DMS153 treated with DMSO at 0.1 percent for 48 hours (cell line): Measurements from ENCODE around the gene TMEM132D.
"Not testable (repeated sequence)": the region's sequence is repeated elsewhere in the genome, so short reads cannot be mapped to it uniquely, and the experiment has no call there.

Source experiments
- DNase-seq: peaks from one replicate; lab custom pipeline; 2025; ENCODE audit not compliant: unreplicated experiment; lab: John Stamatoyannopoulos, UW

TMEM132D gene

DNA sequence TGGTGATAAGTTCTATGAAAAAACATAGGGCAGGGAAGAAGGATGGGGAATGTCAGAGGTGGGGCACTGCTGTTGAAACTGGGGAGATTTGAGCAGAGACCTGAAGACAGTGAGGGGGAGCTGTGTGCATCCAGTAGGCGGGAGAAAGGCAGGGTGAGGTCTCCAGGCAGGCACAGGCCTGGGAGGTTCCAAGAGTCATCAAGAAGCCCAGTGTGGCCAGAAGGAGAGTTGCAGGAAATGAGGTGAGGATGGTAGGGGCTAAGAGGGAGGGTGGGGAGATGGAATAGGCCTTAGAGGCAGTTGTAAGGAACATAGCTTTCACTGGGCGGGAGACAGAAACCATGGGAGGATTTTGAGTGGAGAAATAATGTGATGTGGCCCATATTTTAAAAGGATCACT is 708.7 kb downstream of the TMEM132D start:
- DNase-seq, result no peak

DNA sequence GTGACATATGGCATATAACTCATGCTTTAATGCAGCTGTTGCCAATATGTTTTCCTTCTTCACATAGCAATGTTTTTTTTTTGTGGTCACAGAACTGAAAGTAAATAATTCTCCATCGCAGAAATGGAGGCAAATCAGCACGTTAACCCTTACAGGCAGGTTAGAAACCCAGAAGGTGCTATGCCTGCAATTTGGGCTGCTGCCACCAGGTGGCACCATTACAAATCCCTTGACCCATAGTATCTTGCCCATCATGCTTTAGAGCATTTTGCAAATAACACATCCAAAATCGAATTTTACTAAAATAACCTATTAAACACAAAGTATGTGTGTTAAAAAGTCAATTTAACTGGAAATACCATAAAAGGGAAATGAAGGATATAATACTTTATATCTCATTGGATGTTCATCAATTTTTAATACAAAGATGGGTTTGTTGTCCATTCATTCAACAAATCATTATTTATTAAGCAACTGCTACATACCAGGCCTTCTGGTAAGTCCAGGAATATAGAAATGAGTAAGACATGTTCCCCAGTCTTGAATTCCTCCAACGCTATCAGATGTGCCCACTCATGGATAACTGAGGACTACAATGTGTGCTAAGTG is 710.5 kb downstream of the TMEM132D start:
- no peak for DNase-seq

DNA sequence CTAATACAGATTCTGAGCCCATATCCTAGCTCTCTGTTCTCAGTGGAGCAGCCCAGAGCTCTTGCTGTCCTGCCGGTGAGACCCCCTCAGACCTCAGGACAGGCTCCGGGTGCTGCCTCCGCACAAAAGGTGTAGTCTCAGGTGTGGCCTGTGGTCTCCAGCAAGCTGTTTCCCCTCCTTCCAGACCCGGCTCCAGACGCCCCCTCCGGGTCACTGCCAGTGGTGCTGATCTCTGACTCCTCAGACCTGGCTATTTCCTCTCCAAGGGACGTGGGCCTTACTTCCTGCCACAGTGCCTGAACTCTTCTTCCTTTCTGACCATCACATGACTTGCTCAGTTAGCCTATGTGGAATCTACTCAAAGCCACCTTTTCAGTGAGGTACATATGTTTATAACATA is 713.0 kb downstream of the TMEM132D start:
- DNase-seq, result no peak

DNA sequence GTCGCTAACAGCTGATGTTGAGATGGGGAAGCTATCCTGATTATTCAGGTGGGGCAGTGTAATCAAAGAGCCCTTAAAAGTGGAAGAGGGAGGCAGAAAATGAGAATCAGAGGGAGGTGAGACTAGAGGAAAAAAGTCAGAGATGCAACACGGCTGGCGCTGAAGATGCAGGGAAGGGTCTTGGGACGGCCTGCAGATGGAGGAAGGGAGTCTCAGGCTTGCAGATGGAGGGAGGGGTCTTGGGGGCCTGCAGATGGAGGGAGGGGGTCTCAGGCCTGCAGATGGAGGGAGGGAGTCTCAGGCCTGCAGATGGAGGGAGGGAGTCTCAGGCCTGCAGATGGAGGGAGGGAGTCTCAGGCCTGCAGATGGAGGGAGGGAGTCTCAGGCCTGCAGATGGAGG is 713.9 kb downstream of the TMEM132D start:
- not testable (repeated sequence) for DNase-seq

DNA sequence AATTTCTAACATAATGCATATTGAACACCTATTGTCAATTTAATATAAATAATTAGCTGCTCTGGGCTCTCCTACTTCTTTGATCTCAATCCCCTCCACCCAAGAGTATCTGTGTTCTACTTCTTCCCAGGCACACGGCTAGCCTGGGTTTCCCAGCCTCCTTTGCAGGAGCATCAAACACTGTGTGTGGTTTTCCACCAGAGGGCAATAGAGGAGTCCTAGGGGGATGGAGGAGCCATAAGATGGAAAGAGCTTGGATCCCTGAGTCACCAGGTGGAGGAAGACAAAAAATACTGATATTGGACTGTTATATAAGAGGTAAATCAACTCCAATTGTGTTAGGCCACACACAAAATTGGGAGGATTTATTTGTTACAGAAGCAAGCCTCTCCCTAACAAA is 716.9 kb downstream of the TMEM132D start:
- no peak for DNase-seq

DNA sequence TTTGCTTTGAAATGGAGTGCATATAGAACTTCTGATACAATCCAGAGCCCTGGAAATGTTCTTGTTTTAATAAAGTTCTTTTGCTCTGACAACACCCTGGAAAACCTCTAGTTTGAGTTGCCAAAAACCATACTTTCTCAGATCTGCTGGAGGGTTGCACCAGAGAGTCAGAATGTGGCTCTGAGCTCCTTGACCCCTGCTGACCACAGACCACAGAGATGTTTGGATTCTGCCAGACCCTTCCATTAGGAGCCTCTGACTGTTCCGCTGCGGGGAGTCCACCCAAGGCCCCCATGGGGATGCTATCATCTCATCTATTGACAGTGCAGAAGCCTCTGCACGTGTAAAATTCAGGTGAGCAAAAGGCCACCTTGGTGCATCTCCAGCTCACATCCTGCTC is 718.0 kb downstream of the TMEM132D start:
- no peak for DNase-seq

DNA sequence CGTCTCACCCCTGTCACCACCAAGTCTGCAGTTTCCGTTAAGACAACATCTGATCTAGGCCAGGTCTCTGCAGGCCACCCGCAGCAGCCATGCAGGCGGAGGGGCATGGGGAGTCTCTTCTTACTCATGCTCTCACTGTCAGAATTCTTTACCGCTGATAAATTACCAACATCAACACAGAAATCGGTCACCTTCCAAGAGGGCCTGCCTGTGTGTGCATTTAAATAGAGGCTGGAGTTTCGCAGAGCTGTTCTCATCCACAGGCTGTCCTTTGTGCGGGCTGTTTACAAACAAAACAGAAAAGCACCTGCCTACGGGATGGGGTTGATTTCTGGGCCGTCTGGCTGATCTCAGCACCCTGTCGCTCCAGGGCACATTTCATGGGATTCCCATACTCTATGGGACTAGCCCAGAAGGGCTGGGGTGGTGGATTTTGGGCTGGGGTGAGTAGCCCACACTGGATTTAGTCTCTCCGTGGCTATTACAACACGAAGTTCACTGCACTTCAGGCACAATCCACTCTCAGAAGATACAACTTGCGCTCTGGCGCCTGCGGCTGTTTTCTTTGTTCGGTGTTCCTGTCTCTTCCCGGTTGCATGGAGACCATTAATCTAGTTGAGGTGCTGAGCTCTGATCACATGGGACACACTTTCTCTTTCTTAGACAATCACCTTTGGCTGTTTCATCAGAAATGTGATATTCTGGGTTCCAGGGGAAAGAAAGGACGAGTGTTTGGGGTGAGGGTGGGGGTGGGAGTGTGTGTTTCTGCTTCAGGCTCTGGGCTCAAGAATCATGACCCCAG is 719.5 kb downstream of the TMEM132D start:
- DNase-seq, result peak; percentile 14

DNA sequence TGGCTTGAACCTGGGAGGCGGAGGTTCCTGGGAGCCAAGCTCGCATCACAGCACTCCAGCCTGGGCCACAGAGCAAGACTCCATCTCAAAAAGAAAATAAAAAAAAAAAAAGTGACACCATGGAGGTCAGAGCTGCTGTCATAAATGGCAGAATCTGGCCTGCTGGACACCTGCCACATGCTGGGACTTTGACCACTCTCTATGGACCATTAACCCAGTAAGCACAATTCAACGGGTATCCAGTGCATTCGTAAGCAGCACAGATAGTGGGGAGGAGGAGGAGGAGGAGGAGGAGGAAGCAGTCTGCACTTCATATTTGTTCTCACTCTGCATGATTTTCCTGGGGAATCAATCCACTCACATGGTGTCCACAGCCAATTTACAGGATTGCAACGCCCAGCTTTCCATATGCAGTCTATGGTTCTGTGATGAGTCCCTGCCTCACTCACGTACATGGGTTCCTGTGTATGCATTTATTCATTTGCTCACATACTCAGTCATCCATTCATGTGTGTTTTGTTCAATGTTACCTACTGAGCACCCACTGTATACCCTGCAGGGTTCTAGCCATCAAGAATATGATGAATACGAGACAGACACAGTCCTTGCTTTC is 723.8 kb downstream of the TMEM132D start:
- DNase-seq, result no peak

DNA sequence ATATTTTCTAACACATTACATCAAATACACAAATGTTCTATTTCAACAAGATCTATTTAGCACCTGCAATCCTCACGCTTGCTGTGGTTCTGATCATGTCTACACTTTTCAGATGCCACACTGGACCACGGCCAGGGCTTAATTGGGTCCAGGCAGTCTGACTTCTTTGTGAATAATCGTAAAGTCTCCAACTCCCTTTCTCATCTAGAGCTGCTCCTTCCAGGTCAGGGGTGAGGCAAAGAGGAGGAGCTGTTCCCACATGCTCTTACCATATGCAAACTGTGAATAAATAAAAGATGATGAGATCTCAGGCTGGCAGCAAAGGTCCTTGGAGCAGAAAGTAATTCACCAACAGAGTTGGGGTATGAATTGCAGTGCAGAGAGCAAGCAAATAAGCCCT is 733.9 kb downstream of the TMEM132D start:
- DNase-seq, result no peak

DNA sequence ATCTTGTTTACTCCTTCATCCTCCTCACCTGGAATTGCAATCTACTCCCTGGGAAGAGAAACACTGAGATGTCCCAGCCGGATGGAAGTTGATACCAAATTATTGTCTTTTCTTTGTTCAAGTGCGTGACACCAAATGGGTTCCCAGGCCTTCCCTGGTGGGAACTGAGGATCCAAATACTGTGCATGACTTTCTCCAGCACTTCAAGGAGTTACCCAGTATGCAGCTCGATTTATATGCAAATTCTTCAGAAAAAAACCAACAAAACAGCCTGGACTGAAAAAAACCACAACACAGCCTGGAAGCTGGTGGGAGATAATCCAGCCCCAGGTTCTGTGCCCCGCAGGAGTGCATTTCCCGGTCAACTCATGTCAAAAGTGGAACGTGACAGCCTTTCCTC is 740.0 kb downstream of the TMEM132D start:
- DNase-seq, result no peak

DNA sequence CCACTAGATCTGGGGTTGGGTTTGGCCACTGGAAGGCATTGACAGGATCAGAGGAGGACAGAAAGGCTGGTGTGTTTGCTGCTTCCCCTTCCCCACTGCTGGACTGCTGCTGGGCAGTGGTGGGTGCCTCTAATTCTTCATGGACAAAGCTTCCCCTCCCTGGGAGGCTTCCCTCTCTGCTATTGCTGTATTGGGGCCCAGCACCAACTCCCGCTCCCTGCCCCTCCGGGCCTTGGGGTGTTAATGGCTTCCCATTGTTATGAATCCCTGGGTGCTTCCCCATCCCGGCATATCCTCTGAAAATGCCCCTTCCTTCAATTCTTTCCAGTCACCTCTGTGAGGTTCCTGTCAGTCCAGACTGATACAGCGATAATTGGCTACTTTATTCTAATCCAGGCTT is 740.4 kb downstream of the TMEM132D start:
- DNase-seq, result no peak

DNA sequence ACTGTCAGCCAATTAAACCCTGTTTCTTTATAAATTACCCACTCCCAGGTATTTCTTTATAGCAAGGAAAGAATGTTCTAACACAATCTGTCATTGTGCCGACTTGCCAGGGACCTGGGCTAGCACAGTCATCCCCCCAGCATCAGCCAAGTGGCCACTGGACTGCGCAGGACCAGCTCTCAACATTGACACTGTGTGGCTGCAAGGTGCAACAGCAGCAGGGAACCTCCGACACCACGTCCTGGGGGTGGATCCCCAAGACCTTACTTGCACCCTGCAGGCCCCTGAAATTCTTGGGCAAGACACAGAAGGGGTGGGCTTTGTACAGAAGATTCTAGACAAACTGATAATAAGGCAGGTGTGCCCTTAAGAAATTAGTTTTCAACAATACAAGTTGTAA is 741.0 kb downstream of the TMEM132D start:
- no peak for DNase-seq

DNA sequence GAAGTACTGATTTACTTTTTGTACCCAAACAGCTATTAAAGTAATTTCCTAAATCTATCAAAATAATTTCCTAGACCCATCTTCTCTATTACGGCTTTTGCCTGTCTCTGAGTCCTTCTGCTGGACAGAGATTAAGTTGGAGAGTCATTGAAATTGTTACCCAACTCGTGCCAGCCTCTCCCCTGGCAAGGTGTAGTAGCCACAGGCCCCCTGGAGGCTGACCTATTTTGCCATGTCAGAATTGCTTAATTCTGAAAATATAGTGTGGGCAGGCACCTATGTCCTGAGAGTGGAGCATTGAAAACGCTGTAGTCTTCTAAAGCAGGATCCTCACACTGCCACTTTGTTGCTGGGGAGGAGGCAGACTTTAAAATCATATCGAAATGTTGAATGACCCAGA is 742.3 kb downstream of the TMEM132D start:
- DNase-seq, result no peak

DNA sequence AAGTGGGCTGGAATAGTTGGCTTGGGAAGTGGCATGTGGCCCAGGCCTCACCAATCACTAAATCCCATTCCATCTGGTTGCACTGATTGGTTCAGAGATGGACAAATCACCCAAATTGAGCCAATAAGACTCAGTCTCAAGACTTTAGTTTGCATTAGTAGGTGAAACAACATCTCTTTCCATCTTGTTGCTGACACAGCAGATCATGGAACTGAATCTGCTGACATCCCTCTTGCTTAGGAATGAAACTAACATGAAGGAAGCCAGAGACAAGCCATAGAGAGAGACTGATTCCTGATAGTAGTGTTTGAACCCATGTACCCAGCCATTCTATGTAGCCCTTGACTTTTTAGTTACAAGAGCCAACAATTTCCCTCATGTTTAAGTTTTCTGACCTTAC is 743.5 kb downstream of the TMEM132D start:
- no peak for DNase-seq

DNA sequence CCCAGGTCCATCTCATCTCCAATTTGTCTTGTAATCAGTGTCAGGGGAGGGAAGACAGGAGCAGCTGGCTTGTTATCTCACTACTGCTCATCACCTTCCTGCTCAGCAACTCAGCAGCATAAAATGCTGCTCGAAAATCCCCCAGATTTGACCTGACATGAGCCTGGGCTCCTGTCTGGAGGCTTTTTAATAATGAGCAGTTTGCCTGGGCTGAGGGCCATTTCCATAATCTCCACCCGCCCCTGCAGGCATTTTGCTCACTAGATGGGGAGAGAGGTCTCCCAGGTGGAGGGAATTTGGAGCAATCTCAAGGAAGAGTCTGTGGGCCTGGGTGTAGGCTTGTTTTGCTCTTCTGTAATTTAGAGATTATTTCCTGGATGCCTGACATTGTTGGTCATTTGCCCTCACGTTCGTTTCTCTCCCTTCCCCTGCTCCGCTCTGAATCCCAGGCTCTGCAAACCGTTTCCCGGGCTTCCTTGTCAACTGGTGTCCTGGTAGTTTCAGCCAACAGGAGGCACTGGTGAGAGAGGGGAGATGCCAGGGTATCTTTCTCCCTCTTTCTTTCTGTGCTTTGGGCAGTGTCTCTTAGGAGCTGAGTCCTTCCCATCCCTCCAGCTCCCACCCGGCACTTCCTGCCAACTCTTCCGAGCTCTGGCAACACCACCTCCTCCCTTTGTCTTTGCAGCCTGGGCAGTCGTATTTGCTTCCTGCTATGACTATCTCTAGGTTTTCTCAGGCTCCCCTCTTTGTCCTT is 751.3 kb downstream of the TMEM132D start:
- no peak for DNase-seq

DNA sequence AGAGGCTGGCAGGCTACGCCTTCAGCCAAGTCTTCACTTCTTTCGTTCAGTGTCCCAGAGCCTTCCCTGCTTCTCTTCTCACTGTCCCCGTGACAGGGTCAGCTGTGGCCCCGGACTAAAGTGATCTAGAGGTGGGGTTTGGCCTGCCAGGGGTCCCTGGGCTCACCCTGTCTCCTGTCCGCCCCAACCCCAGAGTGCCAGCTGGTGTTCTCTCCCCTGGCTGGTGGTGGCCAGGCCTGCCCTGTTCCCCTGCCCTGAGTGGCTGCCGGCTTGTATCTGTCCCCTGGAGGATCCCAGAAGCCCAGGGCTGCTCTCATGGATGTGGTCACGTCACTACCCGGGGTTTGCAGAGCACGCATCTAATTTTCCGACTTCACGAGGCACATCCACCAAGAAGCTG is 753.1 kb downstream of the TMEM132D start:
- DNase-seq, result no peak

DNA sequence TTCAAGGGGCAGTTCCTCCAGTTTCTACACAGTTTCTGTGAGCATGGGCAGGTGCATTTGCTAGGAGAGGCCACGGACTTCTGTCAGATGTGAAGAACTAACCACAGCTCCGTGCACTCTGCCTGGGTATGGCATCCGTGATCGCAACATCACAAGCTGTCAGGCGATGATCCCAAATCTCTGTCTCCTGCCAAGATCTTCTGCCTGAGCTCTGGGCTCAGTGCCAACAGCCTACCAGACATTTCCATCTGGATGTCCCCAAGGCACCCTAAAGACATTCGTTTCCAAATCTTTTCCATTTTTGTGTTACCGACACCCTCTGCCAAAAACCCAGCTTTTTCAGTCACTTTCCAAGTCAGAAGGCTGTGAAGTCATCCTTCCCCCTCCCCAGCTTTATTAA is 758.4 kb downstream of the TMEM132D start:
- no peak for DNase-seq

DNA sequence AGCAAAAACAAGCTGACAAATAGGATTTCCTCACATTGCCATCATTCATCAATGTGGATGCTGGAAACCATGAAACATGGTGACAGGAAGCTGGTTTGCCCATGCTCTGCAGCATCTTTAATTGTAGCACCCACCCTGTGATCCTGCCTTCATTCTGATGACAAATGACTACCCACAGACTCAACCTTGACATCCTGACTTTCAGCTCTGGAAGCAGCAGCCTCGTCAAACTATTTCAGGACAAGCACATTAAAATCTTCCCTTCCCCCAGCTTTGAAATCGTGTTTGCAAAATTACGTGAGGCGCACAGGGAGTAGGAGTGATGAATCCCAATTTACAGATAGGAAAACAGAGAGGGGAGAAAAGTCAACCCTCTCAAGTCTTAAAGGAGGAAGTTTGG is 765.0 kb downstream of the TMEM132D start:
- no peak for DNase-seq

DNA sequence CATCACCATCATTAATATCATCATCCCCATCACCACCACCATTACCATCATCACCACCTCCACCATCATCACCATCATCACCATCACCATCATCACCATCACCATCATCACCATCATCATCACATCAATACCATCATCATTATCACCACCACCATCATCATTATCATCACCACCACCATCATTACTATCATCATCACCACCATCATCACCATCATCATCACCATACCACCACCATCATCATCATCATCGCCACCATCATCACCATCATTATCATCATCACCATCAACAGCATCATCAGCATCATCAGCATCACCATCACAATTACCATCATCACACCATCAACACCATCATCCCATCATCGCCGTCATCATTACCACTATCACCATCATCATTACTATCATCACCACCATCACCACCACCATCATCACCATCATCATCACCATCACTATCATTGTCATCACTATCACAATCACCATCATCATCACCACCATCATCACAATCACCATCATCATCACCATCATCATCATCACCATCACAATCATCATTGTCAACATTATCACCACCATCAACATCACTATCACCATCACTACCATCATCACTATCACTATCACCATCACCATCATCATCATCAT is 767.0 kb downstream of the TMEM132D start:
- DNase-seq, result no peak

DNA sequence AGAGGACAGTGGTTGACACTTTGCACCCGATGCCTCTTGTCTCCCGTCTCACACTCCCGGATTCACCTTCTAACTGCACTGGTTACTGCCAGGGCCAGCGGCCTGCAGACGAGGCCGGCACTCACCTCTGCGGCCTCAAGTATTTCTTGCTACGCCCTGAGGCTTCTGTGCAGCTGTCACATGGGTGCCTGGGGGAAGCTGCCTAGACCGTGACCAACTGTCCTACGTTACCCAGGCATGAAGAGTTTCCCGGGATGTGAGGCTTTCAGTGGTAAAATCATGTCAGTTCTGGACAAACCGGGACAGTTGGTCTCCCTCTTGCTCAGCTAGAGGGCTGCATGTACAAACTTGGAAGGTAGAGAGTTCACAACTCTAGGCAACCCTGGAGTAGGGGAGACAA is 776.1 kb downstream of the TMEM132D start:
- no peak for DNase-seq

DNA sequence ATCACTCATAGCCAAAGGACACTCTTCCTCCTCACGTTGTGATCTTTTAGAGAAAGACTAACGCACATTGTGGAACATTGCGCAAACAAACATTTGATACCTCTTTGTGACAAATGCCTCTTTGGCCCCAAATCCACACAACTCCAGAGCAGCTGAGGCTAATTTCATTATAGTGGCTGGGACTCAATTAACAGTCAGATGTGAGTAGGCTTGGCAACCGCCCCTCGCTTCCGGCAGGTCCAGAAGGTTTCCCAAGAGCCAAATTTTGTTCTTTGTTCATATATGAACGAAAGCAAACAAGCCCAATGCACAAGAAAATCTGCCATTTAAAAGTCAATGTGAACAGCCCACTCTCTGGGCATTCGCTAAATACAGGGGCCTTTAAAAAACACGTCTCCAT is 776.6 kb downstream of the TMEM132D start:
- no peak for DNase-seq
